Testis (tissue), 2 donors: ENCODE measurements around the gene XPNPEP1.

Experiments
- CTCF ChIP-seq, 3 experiments: fragments of 450-650 bp in 2 of 3; fragments of 200-600 bp in 1 of 3; sonication (generic) in 1 of 3; IDR thresholded peaks; one replicate each; pipeline ENCODE4 v1.5.1; 2016 to 2019; ENCODE audit warnings: antibody characterized with exemption in 3 of 3, mild to moderate bottlenecking in 2 of 3, moderate library complexity in 1 of 3
- POLR2A ChIP-seq: fragments of 450-650 bp; IDR thresholded peaks from one replicate; pipeline ENCODE4 v1.6.1; 2017; ENCODE audit warnings: antibody characterized with exemption, mild to moderate bottlenecking, moderate library complexity

GRCh38 chr10:109837384-109837783 lies 85.9 kb downstream of the XPNPEP1 start:
- TF ChIP-seq POLR2A (no peak), CTCF (IDR thresholded peaks at IDR 0.05) (no peak)
